Activated naive CD8-positive, alpha-beta T cell treated with anti-CD3 and anti-CD28 coated beads for 36 hours (primary cell): ENCODE results near the gene MGME1. TPM values are rescaled to one million over a fixed set of nuclear protein-coding genes. Genes with fewer than 3 reads are reported as not detected.

Source experiments
- DNase-seq: peaks from one replicate; pipeline ENCODE4 v3.0.0; 2021
- H3K27ac Mint-ChIP-seq: one replicate; pipeline ENCODE4 v1.8.0; 2022; ENCODE audit warnings: mild to moderate bottlenecking, moderate library complexity, mixed read lengths
- H3K27me3 Mint-ChIP-seq: one replicate; pipeline ENCODE4 v1.8.0; 2022; ENCODE audit warnings: mild to moderate bottlenecking, mixed read lengths
- H3K36me3 Mint-ChIP-seq: one replicate; pipeline ENCODE4 v1.8.0; 2021; ENCODE audit warnings: mild to moderate bottlenecking, mixed read lengths
- H3K4me1 Mint-ChIP-seq: one replicate; pipeline ENCODE4 v1.8.0; 2021; ENCODE audit warnings: mixed read lengths
- H3K4me3 Mint-ChIP-seq: one replicate; pipeline ENCODE4 v1.8.0; 2022; ENCODE audit warnings: mild to moderate bottlenecking, moderate library complexity, mixed read lengths
- H3K9me3 Mint-ChIP-seq: one replicate; pipeline ENCODE4 v1.8.0; 2022; ENCODE audit warnings: mixed read lengths
- total RNA-seq, 2 experiments: library from RNA; stranded (reverse); gene quantifications; one replicate each; pipeline ENCODE4 v1.2.3, GENCODE V29; 2021

Gene MGME1
- total RNA-seq, 2 experiments from 2014 or later: 30.1 to 30.9 TPM

DNA sequence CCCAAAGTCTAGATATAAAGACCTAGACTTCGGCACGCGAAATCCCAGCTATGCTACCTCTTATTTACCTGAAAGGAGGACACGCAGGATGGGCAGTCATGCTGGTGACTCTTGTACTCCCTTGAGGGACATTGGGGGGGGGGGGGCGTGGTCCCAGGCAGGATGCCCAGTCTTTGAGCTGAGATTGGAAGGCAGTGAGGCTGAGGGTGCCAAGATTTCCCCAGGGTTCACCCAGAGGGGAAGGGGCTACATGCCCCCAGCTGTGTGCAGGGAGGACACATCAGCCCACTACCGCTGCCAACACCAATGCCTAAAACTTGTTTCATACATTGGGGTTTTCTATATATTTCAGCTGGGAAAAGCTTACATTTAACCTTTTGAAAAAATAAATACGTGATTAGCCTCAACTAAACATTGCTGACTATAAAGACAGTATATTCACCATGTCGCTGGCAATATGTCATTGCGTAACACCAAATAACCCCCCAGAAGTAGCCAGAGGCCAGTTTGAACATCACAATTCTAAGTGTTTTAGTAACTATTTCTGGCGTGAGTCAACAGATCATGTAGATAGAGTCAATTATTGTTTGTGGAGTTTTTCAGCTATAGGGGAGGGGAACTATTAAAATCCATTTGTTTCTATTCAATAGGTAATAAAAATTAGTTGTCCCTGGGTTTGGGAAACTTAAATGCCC, 21.6 kb downstream of the MGME1 start:
- H3K36me3 Mint-ChIP-seq: peaks cover 29% of the 10 kb centered on the region
- no peak for DNase-seq
- H3K4me1 Mint-ChIP-seq: peaks cover 27% of the 10 kb centered on the region
- no peak overlapping the region for H3K27ac Mint-ChIP-seq
- no peaks in the 10 kb centered on the region for H3K9me3 Mint-ChIP-seq
- peaks cover 21% of the 10 kb centered on the region for H3K27me3 Mint-ChIP-seq
- H3K4me3 Mint-ChIP-seq: no peak overlapping the region

- peak overlapping the region; percentile 55 for H3K27ac Mint-ChIP-seq
- no peak overlapping the region for H3K4me3 Mint-ChIP-seq
- peaks cover 23% of the 10 kb centered on the region for H3K36me3 Mint-ChIP-seq
- peaks cover 35% of the 10 kb centered on the region for H3K4me1 Mint-ChIP-seq
- peak; percentile 53 for DNase-seq
- H3K9me3 Mint-ChIP-seq: no peaks in the 10 kb centered on the region
- peaks cover 32% of the 10 kb centered on the region for H3K27me3 Mint-ChIP-seq
These were observed 23.4 kb downstream of the MGME1 start for GRCh38 chr20:17992224-17992637.

DNA sequence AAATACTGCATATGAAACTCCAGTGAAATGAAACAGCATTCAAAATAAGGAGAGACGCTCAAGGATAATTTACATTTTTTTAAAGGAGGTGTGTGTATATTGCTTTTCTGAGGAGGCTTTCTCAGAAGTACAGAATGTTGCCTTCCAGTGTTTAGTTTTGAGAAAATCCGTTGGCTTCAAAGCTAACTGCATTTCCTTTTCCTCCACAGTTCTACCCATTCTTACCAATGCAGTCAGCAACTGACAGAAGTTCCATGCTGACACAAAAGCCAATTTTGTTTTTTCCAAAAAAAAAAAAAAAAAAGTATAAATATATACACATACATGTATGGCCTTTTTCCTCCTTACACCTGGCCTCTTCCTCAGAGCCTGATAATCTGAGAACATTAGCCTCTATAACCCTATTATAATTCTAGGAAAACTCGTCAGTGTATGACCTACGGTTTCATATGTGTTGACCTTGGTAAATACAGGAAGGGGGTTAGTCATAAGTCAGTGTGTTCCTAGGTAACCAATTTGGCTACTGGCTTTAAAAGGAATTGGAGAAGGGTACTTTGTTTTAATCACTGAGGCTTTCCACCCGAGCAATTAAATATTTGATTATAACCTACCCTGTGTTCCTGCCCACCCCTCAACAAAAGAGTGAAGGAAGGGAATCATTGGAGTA, 24.2 kb downstream of the MGME1 start:
- no peak overlapping the region for H3K4me3 Mint-ChIP-seq
- H3K27ac Mint-ChIP-seq: no peak overlapping the region
- H3K36me3 Mint-ChIP-seq: peaks cover 17% of the 10 kb centered on the region
- no peak for DNase-seq
- H3K27me3 Mint-ChIP-seq: peaks cover 38% of the 10 kb centered on the region
- peaks cover 29% of the 10 kb centered on the region for H3K4me1 Mint-ChIP-seq
- no peaks in the 10 kb centered on the region for H3K9me3 Mint-ChIP-seq

DNA sequence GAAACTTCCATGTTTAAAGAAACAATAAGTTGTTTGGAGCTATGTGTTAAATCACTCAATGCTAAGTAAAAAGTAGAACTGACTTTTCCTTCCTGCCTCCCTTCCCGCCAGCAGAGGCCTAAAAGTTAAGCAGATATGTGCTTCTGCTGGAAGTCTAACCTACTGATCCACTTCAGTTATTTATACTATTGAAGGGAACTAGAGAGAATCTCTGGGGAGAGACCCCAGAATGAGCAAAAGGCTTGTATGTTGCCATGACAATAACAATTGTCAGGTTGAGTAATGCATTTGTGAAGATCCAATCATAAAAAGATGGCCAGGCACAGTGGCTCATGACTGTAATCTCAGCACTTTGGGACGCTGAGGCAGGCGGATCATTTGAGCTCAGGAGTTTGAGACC, 24.7 kb downstream of the MGME1 start:
- DNase-seq: no peak
- H3K4me3 Mint-ChIP-seq: no peak overlapping the region

DNA sequence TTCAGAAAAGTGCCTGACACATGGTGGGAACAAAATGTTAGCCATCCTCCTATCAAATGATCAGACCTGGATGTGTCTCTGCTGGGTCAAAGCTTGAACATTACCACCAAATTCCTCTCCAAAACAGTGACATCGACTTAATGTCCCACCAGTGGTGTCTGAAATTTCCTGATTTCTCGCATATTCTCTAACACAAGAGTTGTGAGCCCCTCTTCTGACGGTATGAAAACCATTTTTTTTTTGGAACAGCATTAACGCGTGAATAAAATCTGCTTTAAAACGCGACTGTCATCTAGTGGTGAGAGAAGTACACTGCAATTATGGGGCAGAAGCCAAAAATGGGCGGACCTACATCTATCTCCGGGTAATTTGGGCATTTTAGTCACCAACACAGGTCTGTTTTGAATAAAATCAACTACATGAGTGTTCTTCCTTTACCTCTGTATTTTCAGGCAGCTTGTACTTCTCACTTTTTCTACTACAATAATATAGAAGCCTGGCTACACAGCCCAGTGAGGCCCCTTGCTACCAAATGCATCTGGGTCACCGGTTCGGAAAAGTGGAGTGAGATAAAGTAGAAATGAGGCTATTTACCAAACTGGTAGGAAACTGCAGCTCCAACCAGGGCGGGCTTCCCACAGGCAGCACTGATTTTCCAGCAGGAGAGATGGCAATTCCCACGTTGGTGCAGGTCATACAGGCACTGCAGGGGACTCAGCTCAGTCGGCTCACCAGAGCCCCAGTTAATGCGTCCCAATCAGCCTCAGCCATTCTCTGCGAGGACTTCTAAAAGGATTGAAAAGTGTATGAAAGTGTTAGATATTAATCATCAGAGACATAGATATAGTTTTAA, 27.4 kb downstream of the MGME1 start:
- peaks cover 26% of the 10 kb centered on the region for H3K4me1 Mint-ChIP-seq
- no peaks in the 10 kb centered on the region for H3K9me3 Mint-ChIP-seq
- no peak overlapping the region for H3K27ac Mint-ChIP-seq
- no peak overlapping the region for H3K4me3 Mint-ChIP-seq
- peaks cover 2% of the 10 kb centered on the region for H3K36me3 Mint-ChIP-seq
- DNase-seq: peak; percentile 23
- peaks cover 46% of the 10 kb centered on the region for H3K27me3 Mint-ChIP-seq

More for the DNA sequence above, 24.7 kb downstream of the MGME1 start:
- no peak overlapping the region for H3K27ac Mint-ChIP-seq
- peaks cover 12% of the 10 kb centered on the region for H3K36me3 Mint-ChIP-seq
- peaks cover 42% of the 10 kb centered on the region for H3K27me3 Mint-ChIP-seq
- peaks cover 26% of the 10 kb centered on the region for H3K4me1 Mint-ChIP-seq
- H3K9me3 Mint-ChIP-seq: no peaks in the 10 kb centered on the region

DNA sequence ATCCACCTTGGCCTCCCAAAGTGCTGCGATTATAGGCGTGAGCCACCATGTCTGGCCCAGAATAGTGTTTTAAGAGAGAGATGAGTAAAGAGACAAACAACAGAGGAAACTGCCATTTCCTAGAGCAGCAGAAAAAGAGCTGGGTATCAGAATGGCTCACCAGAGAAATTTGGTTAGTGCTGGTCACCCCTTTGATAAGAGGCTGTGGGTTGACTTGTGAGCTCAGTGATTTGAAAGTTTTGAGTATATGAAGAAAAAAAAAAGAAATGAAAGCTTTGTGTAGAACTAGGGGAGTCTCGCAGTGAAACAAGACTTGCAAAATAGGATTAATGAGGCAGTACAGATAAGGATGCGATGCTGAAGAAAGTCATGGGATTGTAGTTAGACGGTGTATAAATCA, 29.6 kb downstream of the MGME1 start:
- Mint-ChIP-seq H3K36me3 (no peaks in the 10 kb centered on the region), H3K27me3 (peaks cover 42% of the 10 kb centered on the region), H3K4me3 (no peak overlapping the region), H3K4me1 (peaks cover 10% of the 10 kb centered on the region), H3K9me3 (no peaks in the 10 kb centered on the region), H3K27ac (no peak overlapping the region)
- DNase-seq: no peak

DNA sequence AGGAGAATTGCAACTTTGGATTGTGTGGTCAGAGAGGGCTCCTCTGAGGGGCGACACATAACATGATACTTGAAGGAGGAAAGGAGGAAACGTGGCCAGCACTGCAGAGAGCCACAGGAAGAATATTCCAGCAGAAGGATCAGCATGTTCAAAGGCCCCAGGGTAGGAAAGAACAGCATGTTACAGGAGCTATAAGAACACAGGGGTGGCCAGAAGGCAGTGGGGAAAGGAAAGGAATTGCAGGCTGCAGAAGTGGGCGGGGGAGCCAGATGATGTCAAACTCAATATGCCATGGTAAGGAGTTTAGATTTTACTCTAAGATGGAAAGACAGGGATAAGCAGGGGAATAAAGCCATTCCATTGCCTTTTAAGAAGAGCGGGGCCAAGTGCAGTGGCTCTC, 30.7 kb downstream of the MGME1 start:
- H3K4me1 Mint-ChIP-seq: peaks cover 8% of the 10 kb centered on the region
- H3K36me3 Mint-ChIP-seq: no peaks in the 10 kb centered on the region
- no peak overlapping the region for H3K27ac Mint-ChIP-seq
- no peak for DNase-seq
- H3K4me3 Mint-ChIP-seq: no peak overlapping the region
- H3K9me3 Mint-ChIP-seq: no peaks in the 10 kb centered on the region
- H3K27me3 Mint-ChIP-seq: peaks cover 31% of the 10 kb centered on the region

- H3K9me3 Mint-ChIP-seq: no peaks in the 10 kb centered on the region
- peaks cover 17% of the 10 kb centered on the region for H3K27me3 Mint-ChIP-seq
- H3K4me1 Mint-ChIP-seq: peaks cover 1% of the 10 kb centered on the region
- no peaks in the 10 kb centered on the region for H3K36me3 Mint-ChIP-seq
- H3K27ac Mint-ChIP-seq: no peak overlapping the region
- no peak overlapping the region for H3K4me3 Mint-ChIP-seq
- DNase-seq: no peak
These were observed 32.5 kb downstream of the MGME1 start for GRCh38 chr20:18001131-18001921.

GRCh38 chr20:18003897-18004296, 35.1 kb downstream of the MGME1 start:
- Mint-ChIP-seq H3K27ac (no peak overlapping the region), H3K36me3 (no peaks in the 10 kb centered on the region), H3K27me3 (peaks cover 3% of the 10 kb centered on the region), H3K4me3 (no peak overlapping the region), H3K9me3 (no peaks in the 10 kb centered on the region), H3K4me1 (no peaks in the 10 kb centered on the region)
- DNase-seq: no peak

DNA sequence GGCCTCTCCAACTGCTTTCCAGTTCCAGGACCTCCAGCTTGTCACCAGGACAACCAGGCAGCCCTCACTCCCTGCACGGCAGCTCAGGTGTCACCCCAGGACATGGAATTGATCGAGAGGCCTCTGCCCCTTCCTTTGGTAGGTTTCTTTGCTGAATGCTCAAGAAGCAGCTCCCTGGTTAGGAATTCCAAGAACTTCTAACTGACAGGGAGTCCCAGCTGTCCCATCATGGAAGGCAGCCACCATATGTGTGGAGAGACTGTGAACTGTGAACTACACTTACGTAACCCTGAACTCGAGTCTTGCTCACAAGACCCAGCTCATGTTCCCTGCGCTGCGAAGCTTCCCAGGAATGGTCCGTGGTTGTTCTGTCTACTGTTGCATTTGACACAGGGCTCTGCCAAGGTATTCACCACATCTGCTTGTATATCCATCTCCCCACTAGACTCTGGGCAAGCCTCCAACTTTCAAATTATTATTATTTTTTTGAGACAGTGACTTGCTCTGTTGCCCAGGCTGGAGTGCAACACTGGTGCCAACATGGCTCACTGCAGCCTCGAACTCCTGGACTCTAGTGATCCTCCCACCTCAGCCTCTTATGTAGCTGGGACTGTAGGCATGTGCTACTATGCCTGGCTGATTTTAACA, 35.7 kb downstream of the MGME1 start:
- H3K27me3 Mint-ChIP-seq: peaks cover 3% of the 10 kb centered on the region
- H3K27ac Mint-ChIP-seq: no peak overlapping the region
- no peak overlapping the region for H3K4me3 Mint-ChIP-seq
- H3K4me1 Mint-ChIP-seq: no peaks in the 10 kb centered on the region
- H3K36me3 Mint-ChIP-seq: no peaks in the 10 kb centered on the region
- DNase-seq: no peak
- H3K9me3 Mint-ChIP-seq: no peaks in the 10 kb centered on the region

DNA sequence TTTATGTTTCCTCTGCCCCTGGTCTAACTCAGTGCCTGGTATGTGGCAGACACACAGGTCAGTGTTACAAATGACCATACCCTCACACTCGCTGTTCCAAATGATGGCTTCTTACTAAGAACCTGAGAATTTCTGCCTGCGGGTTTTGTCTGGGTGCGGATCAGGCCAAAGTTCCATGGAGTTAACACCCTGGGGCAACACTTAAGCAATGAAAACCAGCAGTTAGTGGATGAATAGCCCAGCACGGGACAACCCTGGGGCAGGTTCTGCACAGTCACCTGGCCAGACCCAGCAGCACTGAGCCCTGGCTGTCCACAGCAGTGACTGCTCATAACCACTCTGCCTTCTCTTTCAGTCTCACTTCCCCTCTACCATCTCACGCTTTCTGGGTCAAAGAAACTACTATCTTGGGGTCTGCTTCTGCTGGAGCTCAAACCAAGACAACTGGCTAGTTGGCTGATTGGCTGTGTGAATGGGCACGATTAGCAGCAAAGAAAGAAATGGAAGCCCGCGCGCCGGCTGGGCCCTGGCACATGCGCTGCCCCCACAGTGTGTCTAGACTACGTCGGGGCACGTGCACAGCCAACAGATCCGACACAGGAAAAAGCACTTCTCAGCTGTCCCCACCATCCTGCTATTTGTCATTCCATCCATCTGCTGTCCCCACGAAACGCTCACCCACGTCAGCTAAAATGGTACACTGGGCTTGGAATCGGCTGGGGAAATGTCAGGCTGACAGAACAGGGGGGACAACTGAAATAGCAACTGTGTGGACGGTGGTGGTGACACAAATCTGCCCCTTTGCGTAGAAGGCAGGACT, 36.6 kb downstream of the MGME1 start:
- no peaks in the 10 kb centered on the region for H3K9me3 Mint-ChIP-seq
- no peak overlapping the region for H3K4me3 Mint-ChIP-seq
- H3K27me3 Mint-ChIP-seq: no peaks in the 10 kb centered on the region
- H3K27ac Mint-ChIP-seq: no peak overlapping the region
- DNase-seq: no peak
- H3K4me1 Mint-ChIP-seq: no peaks in the 10 kb centered on the region
- no peaks in the 10 kb centered on the region for H3K36me3 Mint-ChIP-seq

DNA sequence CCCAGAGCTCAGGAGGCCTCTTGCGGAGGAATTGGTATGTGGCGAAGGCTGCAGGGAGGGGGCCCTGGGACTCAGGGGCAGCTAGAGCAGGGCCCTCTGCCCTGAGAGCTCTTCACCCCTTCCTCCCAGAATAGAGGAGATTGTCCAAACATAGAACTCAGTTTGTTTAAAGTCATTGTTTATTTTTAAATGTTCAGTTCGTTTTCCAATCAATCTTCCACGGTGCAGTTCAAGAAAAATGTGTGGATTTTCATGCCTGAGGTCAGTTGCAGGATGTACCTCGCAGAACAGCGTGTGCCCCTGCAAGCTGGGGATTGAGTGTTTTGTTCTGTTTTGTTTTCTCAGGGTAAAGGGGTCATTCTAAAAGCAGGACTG, 37.2 kb downstream of the MGME1 start:
- DNase-seq: no peak
- no peaks in the 10 kb centered on the region for H3K9me3 Mint-ChIP-seq
- no peaks in the 10 kb centered on the region for H3K36me3 Mint-ChIP-seq
- H3K27me3 Mint-ChIP-seq: no peaks in the 10 kb centered on the region
- no peak overlapping the region for H3K27ac Mint-ChIP-seq
- no peak overlapping the region for H3K4me3 Mint-ChIP-seq
- H3K4me1 Mint-ChIP-seq: no peaks in the 10 kb centered on the region

DNA sequence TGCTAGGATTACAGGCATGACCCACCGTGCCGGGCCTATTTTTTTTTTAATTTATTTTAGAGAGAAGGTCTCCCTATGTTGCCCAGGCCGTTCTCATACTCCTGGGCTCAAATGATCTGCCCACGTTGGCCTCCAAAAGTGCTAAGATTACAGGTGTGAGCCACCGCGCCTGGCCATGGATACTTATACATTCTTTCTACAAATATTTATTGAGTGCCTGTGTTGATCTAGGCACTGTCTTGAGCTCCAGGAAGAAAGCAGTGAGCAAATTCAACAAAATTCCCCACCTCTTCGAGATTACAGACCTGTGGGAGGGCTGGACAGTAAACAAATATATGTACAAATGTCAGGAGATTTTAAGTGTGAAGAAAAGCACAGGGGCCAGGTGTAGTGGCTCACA, 37.9 kb downstream of the MGME1 start:
- Mint-ChIP-seq H3K4me1 (no peaks in the 10 kb centered on the region), H3K27me3 (no peaks in the 10 kb centered on the region), H3K4me3 (no peak overlapping the region), H3K36me3 (no peaks in the 10 kb centered on the region), H3K9me3 (no peaks in the 10 kb centered on the region), H3K27ac (no peak overlapping the region)
- no peak for DNase-seq
